DOHH2 (cell line): ENCODE data around the gene TM6SF1.

ENCODE experiments used
- H3F3A ChIP-seq: fragments of 200-600 bp; sonication (generic), shearing (Covaris generic); 2 replicates; pipeline ENCODE4 v1.6.0; 2016; ENCODE audit warnings: antibody characterized with exemption, mild to moderate bottlenecking; ENCODE audit not compliant: control insufficient read depth, insufficient read depth
- H3K27ac ChIP-seq: fragments of 200-600 bp; sonication (generic); 2 replicates; pipeline ENCODE4 v1.5.1; 2014; ENCODE audit warnings: low read depth, mild to moderate bottlenecking, low read length, moderate library complexity
- H3K27me3 ChIP-seq: fragments of 200-600 bp; sonication (generic); 2 replicates; pipeline ENCODE4 v1.6.1; 2014; ENCODE audit warnings: mild to moderate bottlenecking, low read length, mixed read lengths; ENCODE audit not compliant: control insufficient read depth
- H3K36me3 ChIP-seq: fragments of 200-600 bp; sonication (generic); 2 replicates; pipeline ENCODE4 v1.6.1; 2014; ENCODE audit warnings: mild to moderate bottlenecking, low read length, moderate library complexity, mixed read lengths; ENCODE audit not compliant: control insufficient read depth
- H3K4me1 ChIP-seq: fragments of 200-600 bp; sonication (generic); 2 replicates; pipeline ENCODE4 v1.6.1; 2014; ENCODE audit warnings: mild to moderate bottlenecking, low read length, mixed read lengths; ENCODE audit not compliant: control insufficient read depth
- H3K4me2 ChIP-seq: fragments of 200-600 bp; sonication (generic); 2 replicates; pipeline ENCODE4 v1.6.0; 2014; ENCODE audit warnings: mild to moderate bottlenecking, low read length, moderate library complexity
- H3K4me3 ChIP-seq: fragments of 200-600 bp; sonication (generic); 2 replicates; pipeline ENCODE4 v1.5.1; 2014; ENCODE audit warnings: mild to moderate bottlenecking, low read length, mixed read lengths
- H3K79me2 ChIP-seq: fragments of 200-600 bp; sonication (generic); 2 replicates; pipeline ENCODE4 v1.6.1; 2014; ENCODE audit warnings: mild to moderate bottlenecking, low read length, mixed read lengths; ENCODE audit not compliant: control insufficient read depth
- H3K9me2 ChIP-seq: fragments of 200-600 bp; sonication (generic); replicated peaks from 2 replicates; pipeline ENCODE4 v1.6.1; 2014; ENCODE audit warnings: mild to moderate bottlenecking, low read length, mixed read lengths; ENCODE audit not compliant: control insufficient read depth
- H3K9me3 ChIP-seq: fragments of 200-600 bp; sonication (generic); 2 replicates; pipeline ENCODE4 v1.6.1; 2014; ENCODE audit warnings: antibody characterized with exemption, low read length, mixed read lengths; ENCODE audit not compliant: control insufficient read depth, insufficient read depth
- H4K20me1 ChIP-seq: fragments of 200-600 bp; sonication (generic); 2 replicates; pipeline ENCODE4 v1.6.0; 2014; ENCODE audit warnings: low read depth, mild to moderate bottlenecking, antibody characterized with exemption, low read length, moderate library complexity; ENCODE audit not compliant: control insufficient read depth, insufficient read depth
- CTCF ChIP-seq: fragments of 200-600 bp; sonication (generic); IDR thresholded peaks from one replicate; pipeline ENCODE4 v1.5.1; 2014; ENCODE audit warnings: antibody characterized with exemption, mild to moderate bottlenecking, low read depth, low read length; ENCODE audit not compliant: poor library complexity, severe bottlenecking
- EZH2phosphoT487 ChIP-seq: fragments of 200-600 bp; sonication (generic); IDR thresholded peaks from 2 replicates; pipeline ENCODE4 v1.6.1; 2017; ENCODE audit warnings: borderline replicate concordance, mild to moderate bottlenecking, antibody characterized with exemption, low read length, moderate library complexity, mixed read lengths

TM6SF1 gene

GRCh38 chr15:83118968-83119367, 11.5 kb downstream of the TM6SF1 start:
- Histone ChIP-seq H4K20me1 (no peaks in the 10 kb centered on the region), H3K27ac (no peak overlapping the region)

GRCh38 chr15:83119968-83120581, 12.6 kb downstream of the TM6SF1 start:
- no peaks in the 10 kb centered on the region for H3F3A ChIP-seq
- no peak for TF ChIP-seq CTCF
- TF ChIP-seq EZH2phosphoT487, result no peak

More at GRCh38 chr15:83118968-83119367, 11.5 kb downstream of the TM6SF1 start:
- no peaks in the 10 kb centered on the region for H3K27me3 ChIP-seq
- H3K4me2 ChIP-seq, result no peak overlapping the region
- no peaks in the 10 kb centered on the region for H3K79me2 ChIP-seq
- TF ChIP-seq EZH2phosphoT487, result no peak
- no peaks in the 10 kb centered on the region for H3K9me2 ChIP-seq
- H3K36me3 ChIP-seq, result no peaks in the 10 kb centered on the region
- no peaks in the 10 kb centered on the region for H3K9me3 ChIP-seq
- H3K4me3 ChIP-seq, result no peak overlapping the region
- no peaks in the 10 kb centered on the region for H3K4me1 ChIP-seq
- no peaks in the 10 kb centered on the region for H3F3A ChIP-seq

GRCh38 chr15:83123529-83123928, 16.1 kb downstream of the TM6SF1 start:
- H3K27me3 ChIP-seq, result no peaks in the 10 kb centered on the region; the same call in 1 of the 2 replicates
- no peak overlapping the region for H3K27ac ChIP-seq
- no peaks in the 10 kb centered on the region for H4K20me1 ChIP-seq
- H3K79me2 ChIP-seq, result no peaks in the 10 kb centered on the region
- H3K36me3 ChIP-seq, result no peaks in the 10 kb centered on the region
- no peaks in the 10 kb centered on the region for H3K9me3 ChIP-seq
- H3F3A ChIP-seq, result no peaks in the 10 kb centered on the region
- no peak overlapping the region for H3K4me3 ChIP-seq
- H3K4me1 ChIP-seq, result no peaks in the 10 kb centered on the region
- no peak overlapping the region for H3K4me2 ChIP-seq
- TF ChIP-seq EZH2phosphoT487, result no peak
- no peak for TF ChIP-seq CTCF
- H3K9me2 ChIP-seq, result no peaks in the 10 kb centered on the region

More at GRCh38 chr15:83119968-83120581, 12.6 kb downstream of the TM6SF1 start:
- Histone ChIP-seq H3K4me3 (no peak overlapping the region), H3K9me3 (no peaks in the 10 kb centered on the region), H3K27ac (no peak overlapping the region), H3K4me1 (no peaks in the 10 kb centered on the region), H3K27me3 (no peaks in the 10 kb centered on the region; the same call in 1 of the 2 replicates), H3K9me2 (no peaks in the 10 kb centered on the region), H4K20me1 (no peaks in the 10 kb centered on the region), H3K36me3 (no peaks in the 10 kb centered on the region), H3K4me2 (no peak overlapping the region), H3K79me2 (no peaks in the 10 kb centered on the region)

GRCh38 chr15:83127547-83128150, 20.2 kb downstream of the TM6SF1 start:
- no peak overlapping the region for H3K4me3 ChIP-seq
- H3K36me3 ChIP-seq, result no peaks in the 10 kb centered on the region
- H3F3A ChIP-seq, result no peaks in the 10 kb centered on the region
- H3K9me2 ChIP-seq, result no peaks in the 10 kb centered on the region
- no peaks in the 10 kb centered on the region for H4K20me1 ChIP-seq
- TF ChIP-seq EZH2phosphoT487, result no peak
- no peak for TF ChIP-seq CTCF
- no peaks in the 10 kb centered on the region for H3K9me3 ChIP-seq
- no peak overlapping the region for H3K4me2 ChIP-seq
- H3K4me1 ChIP-seq, result no peaks in the 10 kb centered on the region
- no peak overlapping the region for H3K27ac ChIP-seq
- H3K27me3 ChIP-seq, result no peaks in the 10 kb centered on the region; the same call in 1 of the 2 replicates
- no peaks in the 10 kb centered on the region for H3K79me2 ChIP-seq
